ENCODE results near the gene PDE8A. TPM values are rescaled to one million over a fixed set of nuclear protein-coding genes. Genes with fewer than 3 reads are reported as not detected.

The PDE8A gene
- total and polyA plus RNA-seq, 2 donors (not counting 3 experiments of a cell fraction or from before 2014, with no cell fraction given) = 21.3 to 45.7 TPM

GRCh38 chr15:85137489-85138168, 156.0 kb downstream of the PDE8A start:
- Histone ChIP-seq H2AFZ (ENCODE audit: low read depth, low read length) (no peak overlapping the region), H3K79me2 (ENCODE audit: control insufficient read depth, insufficient read depth, low read length) (no peaks in the 10 kb centered on the region), H3K36me3 (ENCODE audit: control insufficient read depth in 2 of 2, extremely low read depth in 1 of 2, insufficient read depth in 2 of 2, low read length in 2 of 2) (peaks cover 5% of the 10 kb centered on the region in 2 experiments), H3K27ac (ENCODE audit: insufficient read depth, low read depth, low read length) (no peak overlapping the region), H3K9me3 (replicated peaks; ENCODE audit: control insufficient read depth, insufficient read depth, low read length) (no peaks in the 10 kb centered on the region), H3K27me3 (ENCODE audit: control insufficient read depth in 2 of 2, insufficient read depth in 2 of 2, low read length in 2 of 2) (no peaks in the 10 kb centered on the region), H3K4me1 (ENCODE audit: control insufficient read depth, extremely low read depth, insufficient read depth, low read length) (peaks cover 12% of the 10 kb centered on the region), H4K20me1 (replicated peaks; ENCODE audit: control insufficient read depth, extremely low read depth, insufficient read depth, low read length) (no peaks in the 10 kb centered on the region), H3K4me3 (replicated peaks in 1 of 3; ENCODE audit: insufficient read depth in 1 of 3, low read depth in 1 of 3, low read length in 3 of 3) (no peak overlapping the region), H3K9ac (replicated peaks; ENCODE audit: extremely low read depth, insufficient read depth, low read length) (no peak overlapping the region), H3K4me2 (ENCODE audit: insufficient read depth, low read length) (no peak overlapping the region), H3K9me1 (replicated peaks; ENCODE audit: control insufficient read depth, extremely low read depth, insufficient read depth, low read length) (no peaks in the 10 kb centered on the region)
- ChIA-PET CTCF (interaction anchor here (0.9 to 1.6 kb wide), 3 partner anchors 8 to 31 kb away, joined by 3 to 5 read pairs (median 3); no protein-coding TSS in a partner anchor), POLR2A (no interaction called here)
- FAIRE-seq (no peak), DNase-seq (ENCODE audit: low read depth, low spot score) (no peak)
- intact Hi-C loops (cut with micrococcal nuclease) = no loop called here
- TF ChIP-seq CTCF (IDR thresholded peaks at IDR 0.05; ENCODE audit: extremely low read depth in 1 of 2, insufficient read depth in 1 of 2, low read depth in 1 of 2, low read length in 2 of 2) = no peak
- no peak for TF ChIP-seq FOS (IDR thresholded peaks at IDR 0.05; ENCODE audit: borderline replicate concordance, insufficient read depth, low read length)
- TF ChIP-seq EZH2 (IDR thresholded peaks at IDR 0.05; ENCODE audit: borderline replicate concordance, low read depth, low read length, severe bottlenecking) = no peak
- no peak for TF ChIP-seq MAX (IDR thresholded peaks at IDR 0.05; ENCODE audit: insufficient read depth, insufficient read length)
- no peak for TF ChIP-seq MYC (IDR thresholded peaks at IDR 0.05; ENCODE audit: low read depth, low read length)
- TF ChIP-seq POLR2AphosphoS5 (IDR thresholded peaks at IDR 0.05; ENCODE audit: insufficient read depth, low read depth, low read length) = no peak
- no peak for TF ChIP-seq JUN (IDR thresholded peaks at IDR 0.05; ENCODE audit: borderline replicate concordance, insufficient read depth, insufficient read length, low read depth)
- no peak for TF ChIP-seq POLR2A (IDR thresholded peaks at IDR 0.05; ENCODE audit: low read depth, low read length)
- dilution Hi-C loops (cut with MboI; ENCODE audit: extremely low pct_ligation_motif_present, low sequenced_read_pairs) = no loop called here
- BruUV-seq (replicated peaks) = no TSS peak
